ENCODE results near the gene MX2.

The MX2 gene

GRCh38 chr21:41453198-41453597 is 91.4 kb downstream of the MX2 start:
- no peak for DNase-seq (ENCODE audit: low read depth)
- no peak for TF ChIP-seq CTCF (conservative IDR thresholded peaks at IDR 0.05; ENCODE audit: low read length)
- no peak overlapping the region for H3K4me3 ChIP-seq (ENCODE audit: low read length)

DNA sequence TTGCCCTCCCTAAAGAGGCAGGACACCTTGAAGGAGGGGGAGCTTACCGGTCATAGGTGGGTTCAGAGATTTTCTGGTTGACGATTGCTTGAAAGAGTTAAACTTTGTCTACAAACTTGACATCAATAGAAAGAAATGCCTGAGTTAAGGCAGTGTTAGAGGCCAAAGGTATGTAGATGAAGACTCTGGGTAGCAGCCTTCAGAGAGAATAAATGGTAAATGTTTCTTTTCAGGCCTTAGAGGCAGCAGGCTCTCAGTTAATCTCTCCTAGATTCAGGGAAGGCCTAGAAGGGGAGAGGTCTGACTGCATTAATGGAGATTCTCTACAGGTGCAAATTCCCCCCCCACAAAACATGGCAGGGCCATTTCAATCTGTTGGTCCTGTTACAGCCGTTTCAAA is 91.9 kb downstream of the MX2 start:
- TF ChIP-seq CTCF (conservative IDR thresholded peaks at IDR 0.05; ENCODE audit: low read length), result no peak
- DNase-seq (ENCODE audit: low read depth), result no peak
- no peak overlapping the region for H3K4me3 ChIP-seq (ENCODE audit: low read length)

DNA sequence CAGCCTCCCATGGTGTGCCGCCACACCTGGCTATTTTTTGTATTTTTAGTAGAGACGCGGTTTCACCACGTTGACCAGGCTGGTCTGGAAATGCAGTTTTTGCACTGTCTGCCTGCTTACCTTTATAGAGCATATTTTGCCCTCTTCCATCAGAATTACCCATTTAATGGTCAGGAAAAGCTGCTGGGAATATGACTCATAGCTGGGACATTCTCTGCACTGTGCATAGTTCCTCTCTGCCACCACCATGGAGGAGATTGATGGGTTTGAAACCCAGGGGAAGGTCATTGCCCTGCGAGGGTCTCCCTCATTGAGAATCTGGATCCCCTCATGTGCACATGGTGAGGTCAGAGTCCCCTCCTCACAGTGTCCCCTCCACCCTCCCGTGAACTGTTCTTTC is 96.3 kb downstream of the MX2 start:
- TF ChIP-seq CTCF (conservative IDR thresholded peaks at IDR 0.05; ENCODE audit: low read length), result no peak
- no peak overlapping the region for H3K4me3 ChIP-seq (ENCODE audit: low read length)
- DNase-seq (ENCODE audit: low read depth), result no peak

DNA sequence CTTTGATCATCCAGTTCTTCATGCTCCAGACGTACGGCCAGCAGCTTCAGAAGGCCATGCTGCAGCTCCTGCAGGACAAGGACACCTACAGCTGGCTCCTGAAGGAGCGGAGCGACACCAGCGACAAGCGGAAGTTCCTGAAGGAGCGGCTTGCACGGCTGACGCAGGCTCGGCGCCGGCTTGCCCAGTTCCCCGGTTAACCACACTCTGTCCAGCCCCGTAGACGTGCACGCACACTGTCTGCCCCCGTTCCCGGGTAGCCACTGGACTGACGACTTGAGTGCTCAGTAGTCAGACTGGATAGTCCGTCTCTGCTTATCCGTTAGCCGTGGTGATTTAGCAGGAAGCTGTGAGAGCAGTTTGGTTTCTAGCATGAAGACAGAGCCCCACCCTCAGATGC is 96.7 kb downstream of the MX2 start:
- no peak overlapping the region for H3K4me3 ChIP-seq (ENCODE audit: low read length)
- TF ChIP-seq CTCF (conservative IDR thresholded peaks at IDR 0.05; ENCODE audit: low read length), result no peak
- no peak for DNase-seq (ENCODE audit: low read depth)
